Measurements from ENCODE around the gene RFWD3.
"Not testable (repeated sequence)": the region's sequence is repeated elsewhere in the genome, so short reads cannot be mapped to it uniquely, and the experiment has no call there.

RFWD3 gene

GRCh38 chr16:74667255-74667700 is 601 bp upstream of the RFWD3 start:
- DNase-seq (ENCODE audit: low read depth in 1 of 2, low spot score in 1 of 2): no peak

- DNase-seq (ENCODE audit: low read depth in 1 of 2, low spot score in 1 of 2): no peak
These were observed 661 bp downstream of the RFWD3 start for GRCh38 chr16:74666010-74666421.

GRCh38 chr16:74661064-74661463 is 5.6 kb downstream of the RFWD3 start:
- DNase-seq (ENCODE audit: low read depth in 1 of 2, low spot score in 1 of 2): no peak

- no peak for DNase-seq (ENCODE audit: low read depth in 1 of 2, low spot score in 1 of 2)
These were observed 6.3 kb downstream of the RFWD3 start for GRCh38 chr16:74660383-74660782.

- DNase-seq (ENCODE audit: low read depth in 1 of 2, low spot score in 1 of 2): no peak
These were observed 7.6 kb downstream of the RFWD3 start for GRCh38 chr16:74659041-74659440.

- no peak for DNase-seq (ENCODE audit: low read depth in 1 of 2, low spot score in 1 of 2)
These were observed 8.6 kb downstream of the RFWD3 start for GRCh38 chr16:74657870-74658642.

- no peak for DNase-seq (ENCODE audit: low read depth in 1 of 2, low spot score in 1 of 2)
These were observed 12.1 kb downstream of the RFWD3 start for GRCh38 chr16:74654536-74655050.

- not testable (repeated sequence) for DNase-seq (ENCODE audit: low read depth in 1 of 2, low spot score in 1 of 2)
These were observed 13.8 kb downstream of the RFWD3 start for GRCh38 chr16:74652883-74653282.

GRCh38 chr16:74652249-74652648 is 14.4 kb downstream of the RFWD3 start:
- DNase-seq (ENCODE audit: low read depth in 1 of 2, low spot score in 1 of 2): no peak

- no peak for DNase-seq (ENCODE audit: low read depth in 1 of 2, low spot score in 1 of 2)
These were observed 14.8 kb downstream of the RFWD3 start for GRCh38 chr16:74651841-74652240.

GRCh38 chr16:74650966-74651567 is 15.6 kb downstream of the RFWD3 start:
- no peak for DNase-seq (ENCODE audit: low read depth in 1 of 2, low spot score in 1 of 2)

- no peak for DNase-seq (ENCODE audit: low read depth in 1 of 2, low spot score in 1 of 2)
These were observed 16.7 kb downstream of the RFWD3 start for GRCh38 chr16:74649839-74650504.

GRCh38 chr16:74641969-74642368 is 24.7 kb downstream of the RFWD3 start:
- DNase-seq (ENCODE audit: low read depth in 1 of 2, low spot score in 1 of 2): no peak

- DNase-seq (ENCODE audit: low read depth in 1 of 2, low spot score in 1 of 2): no peak
These were observed 28.8 kb downstream of the RFWD3 start for GRCh38 chr16:74637742-74638453.

- DNase-seq (ENCODE audit: low read depth in 1 of 2, low spot score in 1 of 2): no peak
These were observed 31.4 kb downstream of the RFWD3 start for GRCh38 chr16:74635303-74635702.

- no peak for DNase-seq (ENCODE audit: low read depth in 1 of 2, low spot score in 1 of 2)
These were observed 33.0 kb downstream of the RFWD3 start for GRCh38 chr16:74633686-74634085.

- DNase-seq (ENCODE audit: low read depth in 1 of 2, low spot score in 1 of 2): no peak
These were observed 39.0 kb downstream of the RFWD3 start for GRCh38 chr16:74627506-74628220.

- no peak for DNase-seq (ENCODE audit: low read depth in 1 of 2, low spot score in 1 of 2)
These were observed 39.8 kb downstream of the RFWD3 start for GRCh38 chr16:74626741-74627416.

GRCh38 chr16:74625500-74626350 is 41.0 kb downstream of the RFWD3 start:
- no peak for DNase-seq (ENCODE audit: low read depth in 1 of 2, low spot score in 1 of 2)
